HepG2 (cell line): ENCODE results near the gene TBL2. TPM values are rescaled to one million over a fixed set of nuclear protein-coding genes. Genes with fewer than 3 reads are reported as not detected.

ENCODE experiments used
- ARID3A ChIP-seq: IDR thresholded peaks from 2 replicates; pipeline ENCODE4 v1.6.1; 2012; ENCODE audit warnings: low read depth, low read length, improper control_type of control experiment
- BORCS8-MEF2B ChIP-seq: sonication (generic); formaldehyde crosslinking; IDR thresholded peaks from 2 replicates; pipeline ENCODE4 v1.8.0; 2022; ENCODE audit warnings: mild to moderate bottlenecking, missing genetic modification reagents
- FOXJ3 ChIP-seq: sonication (generic); formaldehyde crosslinking; IDR thresholded peaks from 2 replicates; pipeline ENCODE4 v1.4.0; 2020; ENCODE audit warnings: missing genetic modification reagents, mild to moderate bottlenecking, borderline replicate concordance
- KLF13 ChIP-seq: sonication (generic); formaldehyde crosslinking; IDR thresholded peaks from 2 replicates; pipeline ENCODE4 v1.4.0; 2020; ENCODE audit warnings: mild to moderate bottlenecking, missing genetic modification reagents
- MIER2 ChIP-seq: IDR thresholded peaks from 2 replicates; pipeline ENCODE4 v1.6.1; 2016; ENCODE audit warnings: missing biosample characterization, missing genetic modification reagents
- MTA3 ChIP-seq: sonication (generic); formaldehyde crosslinking; IDR thresholded peaks from 2 replicates; pipeline ENCODE4 v1.4.0; 2020; ENCODE audit warnings: missing genetic modification reagents
- MYC ChIP-seq: sonication (generic); formaldehyde crosslinking; IDR thresholded peaks from 2 replicates; pipeline ENCODE4 v1.9.0; 2021; ENCODE audit warnings: missing genetic modification reagents, borderline replicate concordance
- NFKBIZ ChIP-seq: IDR thresholded peaks from 2 replicates; pipeline ENCODE4 v1.6.1; 2018; ENCODE audit warnings: missing genetic modification reagents, missing compliant biosample characterization
- NRL ChIP-seq: sonication (generic); formaldehyde crosslinking; IDR thresholded peaks from 2 replicates; pipeline ENCODE4 v1.5.0; 2020; ENCODE audit warnings: missing genetic modification reagents, mild to moderate bottlenecking, moderate library complexity, borderline replicate concordance
- TERF1 ChIP-seq: sonication (generic); formaldehyde crosslinking; IDR thresholded peaks from 2 replicates; pipeline ENCODE4 v1.8.0; 2022; ENCODE audit warnings: mild to moderate bottlenecking, missing genetic modification reagents, moderate library complexity
- TFE3 ChIP-seq: IDR thresholded peaks from 2 replicates; pipeline ENCODE4 v1.6.1; 2016
- ZFY ChIP-seq: sonication (generic); formaldehyde crosslinking; IDR thresholded peaks from 2 replicates; pipeline ENCODE4 v1.4.0; 2020; ENCODE audit warnings: missing genetic modification reagents
- ZMYM4 ChIP-seq: sonication (generic); formaldehyde crosslinking; IDR thresholded peaks from 2 replicates; pipeline ENCODE4 v1.8.1; 2023; ENCODE audit warnings: mild to moderate bottlenecking, missing genetic modification reagents
- ZNF17 ChIP-seq: sonication (generic); formaldehyde crosslinking; IDR thresholded peaks from 2 replicates; pipeline ENCODE4 v1.5.0; 2020; ENCODE audit warnings: mild to moderate bottlenecking, missing genetic modification reagents
- ZNF251 ChIP-seq: sonication (generic); formaldehyde crosslinking; IDR thresholded peaks from 2 replicates; pipeline ENCODE4 v1.9.0; 2021; ENCODE audit warnings: mild to moderate bottlenecking, missing genetic modification reagents
- ZNF501 ChIP-seq: sonication (generic); formaldehyde crosslinking; IDR thresholded peaks from 2 replicates; pipeline ENCODE4 v1.5.1; 2020; ENCODE audit warnings: mild to moderate bottlenecking, moderate library complexity, missing genetic modification reagents
- ZNF550 ChIP-seq: sonication (generic); formaldehyde crosslinking; IDR thresholded peaks from 2 replicates; pipeline ENCODE4 v1.4.0; 2020; ENCODE audit warnings: mild to moderate bottlenecking, missing genetic modification reagents, borderline replicate concordance
- ZNF552 ChIP-seq: sonication (generic); formaldehyde crosslinking; IDR thresholded peaks from 2 replicates; pipeline ENCODE4 v1.9.0; 2022; ENCODE audit warnings: missing genetic modification reagents, mild to moderate bottlenecking, borderline replicate concordance
- ZNF564 ChIP-seq: sonication (generic); formaldehyde crosslinking; IDR thresholded peaks from 2 replicates; pipeline ENCODE4 v1.8.1; 2023; ENCODE audit warnings: mild to moderate bottlenecking, missing genetic modification reagents
- ZNF569 ChIP-seq: sonication (generic); formaldehyde crosslinking; IDR thresholded peaks from 2 replicates; pipeline ENCODE4 v1.5.0; 2020; ENCODE audit warnings: mild to moderate bottlenecking, missing genetic modification reagents, moderate library complexity, borderline replicate concordance
- ZNF7 ChIP-seq: IDR thresholded peaks from 2 replicates; pipeline ENCODE4 v1.6.1; 2016; ENCODE audit warnings: missing biosample characterization, missing genetic modification reagents
- ZNF768 ChIP-seq: sonication (generic); formaldehyde crosslinking; IDR thresholded peaks from 2 replicates; pipeline ENCODE4 v1.4.0; 2020; ENCODE audit warnings: missing genetic modification reagents
- ZNF841 ChIP-seq: sonication (generic); formaldehyde crosslinking; IDR thresholded peaks from 2 replicates; pipeline ENCODE4 v1.8.1; 2023; ENCODE audit warnings: missing genetic modification reagents, borderline replicate concordance
- ZUFSP ChIP-seq: sonication (generic); formaldehyde crosslinking; IDR thresholded peaks from 2 replicates; pipeline ENCODE4 v1.9.0; 2021; ENCODE audit warnings: missing genetic modification reagents, mild to moderate bottlenecking, borderline replicate concordance
- polyA plus RNA-seq, 8 experiments: library from polyadenylated mRNA; depleted of rRNA in 3 of 8; stranded (reverse) in 7 of 8; unstranded in 1 of 8; fragments of >200 nt; fragmentation: Illumina TruSeq in 4 of 8; extraction: Trizol in 4 of 8; gene quantifications; 2 replicates each; pipeline versions ENCODE4 v1.2.1 to v1.2.3, GENCODE V29; 2011 to 2016; ENCODE audit warnings: low read depth in 4 of 8, missing spikeins in 1 of 8, mixed read lengths in 1 of 8; ENCODE audit not compliant: insufficient read depth in 1 of 8
- total RNA-seq, 5 experiments: library from RNA; depleted of rRNA; stranded (reverse); fragments of >200 nt; fragmentation: Illumina TruSeq; extraction: Trizol; gene quantifications; 2 replicates each; pipeline ENCODE4 v1.2.3, GENCODE V29; 2016; ENCODE audit warnings: low read depth in 1 of 5

Gene TBL2
- total and polyA plus RNA-seq, 2 of the 13 experiments (the other 11 are each of a cell fraction or from before 2014, with no cell fraction given): 43.4 to 47.2 TPM

- TF ChIP-seq TERF1 (CRISPR knock-in tag): no peak
- TF ChIP-seq ZNF251: peak; percentile 90; the same call in 1 of the 2 replicates
- TF ChIP-seq ZUFSP (CRISPR knock-in tag): no peak
- TF ChIP-seq ZNF17: 0 out of 2 replicates have a peak, but pooled peaks have one; percentile 77
- no peak for TF ChIP-seq ZNF550 (CRISPR knock-in tag)
- peak; percentile 63 for TF ChIP-seq ZNF768
- no peak for TF ChIP-seq ZNF7 (CRISPR knock-in tag)
- peak; percentile 57; the same call in 1 of the 2 replicates for TF ChIP-seq NFKBIZ (CRISPR knock-in tag)
- TF ChIP-seq ZNF841 (CRISPR knock-in tag): peak; percentile 93; the same call in 1 of the 2 replicates
- TF ChIP-seq ZNF564 (CRISPR knock-in tag): peak; percentile 92
- TF ChIP-seq TFE3 (CRISPR knock-in tag): peak; percentile 22; the same call in 1 of the 2 replicates
- no peak for TF ChIP-seq ZNF569 (CRISPR knock-in tag)
- TF ChIP-seq ARID3A: no peak
- 0 out of 2 replicates have a peak, but pooled peaks have one; percentile 61 for TF ChIP-seq ZNF501 (CRISPR knock-in tag)
- peak; percentile 95 for TF ChIP-seq ZNF552 (CRISPR knock-in tag)
- 0 out of 2 replicates have a peak, but pooled peaks have one; percentile 18 for TF ChIP-seq MIER2 (CRISPR knock-in tag)
- peak; percentile 96 for TF ChIP-seq BORCS8-MEF2B (CRISPR knock-in tag)
- TF ChIP-seq MYC (CRISPR knock-in tag): peak; percentile 86
- peak; percentile 69; the same call in 1 of the 2 replicates for TF ChIP-seq KLF13 (CRISPR knock-in tag)
- peak; percentile 82 for TF ChIP-seq ZMYM4 (CRISPR knock-in tag)
- TF ChIP-seq ZFY: peak; percentile 75
- no peak for TF ChIP-seq FOXJ3 (CRISPR knock-in tag)
- TF ChIP-seq MTA3: no peak
- peak; percentile 98 for TF ChIP-seq NRL (CRISPR knock-in tag)
Observed at GRCh38 chr7:73557397-73558257, 20.8 kb downstream of the TBL2 start, which contains the start of gene BCL7B (continued).
